HFF-Myc (cell line): ENCODE results near the gene ARHGEF18.

Source experiments
- DNase-seq: peaks from one replicate; pipeline ENCODE4 v3.0.0-alpha.2; 2011; ENCODE audit warnings: low read depth; ENCODE audit errors: extremely low read depth
- H3K4me3 ChIP-seq: replicated peaks from 2 replicates; pipeline ENCODE4 v1.5.1; 2011; ENCODE audit warnings: low read depth, mild to moderate bottlenecking, control low read depth, low read length
- TF ChIP-seq, protein P1 (sequence below): IDR thresholded peaks from 2 replicates; pipeline ENCODE4 v1.5.1; 2012; ENCODE audit warnings: mild to moderate bottlenecking, low read depth, low read length, control low read depth; ENCODE audit errors: missing control alignments

The ARHGEF18 gene

GRCh38 chr19:7370546-7370945 lies 21.8 kb downstream of the ARHGEF18 start:
- H3K4me3 ChIP-seq, result no peak overlapping the region
- TF ChIP-seq, protein P1, sequence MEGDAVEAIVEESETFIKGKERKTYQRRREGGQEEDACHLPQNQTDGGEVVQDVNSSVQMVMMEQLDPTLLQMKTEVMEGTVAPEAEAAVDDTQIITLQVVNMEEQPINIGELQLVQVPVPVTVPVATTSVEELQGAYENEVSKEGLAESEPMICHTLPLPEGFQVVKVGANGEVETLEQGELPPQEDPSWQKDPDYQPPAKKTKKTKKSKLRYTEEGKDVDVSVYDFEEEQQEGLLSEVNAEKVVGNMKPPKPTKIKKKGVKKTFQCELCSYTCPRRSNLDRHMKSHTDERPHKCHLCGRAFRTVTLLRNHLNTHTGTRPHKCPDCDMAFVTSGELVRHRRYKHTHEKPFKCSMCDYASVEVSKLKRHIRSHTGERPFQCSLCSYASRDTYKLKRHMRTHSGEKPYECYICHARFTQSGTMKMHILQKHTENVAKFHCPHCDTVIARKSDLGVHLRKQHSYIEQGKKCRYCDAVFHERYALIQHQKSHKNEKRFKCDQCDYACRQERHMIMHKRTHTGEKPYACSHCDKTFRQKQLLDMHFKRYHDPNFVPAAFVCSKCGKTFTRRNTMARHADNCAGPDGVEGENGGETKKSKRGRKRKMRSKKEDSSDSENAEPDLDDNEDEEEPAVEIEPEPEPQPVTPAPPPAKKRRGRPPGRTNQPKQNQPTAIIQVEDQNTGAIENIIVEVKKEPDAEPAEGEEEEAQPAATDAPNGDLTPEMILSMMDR, result no peak
- DNase-seq, result no peak

- TF ChIP-seq, protein P1, result no peak
- no peak overlapping the region for H3K4me3 ChIP-seq
- no peak for DNase-seq
Measured at GRCh38 chr19:7371001-7371400, 22.3 kb downstream of the ARHGEF18 start.

GRCh38 chr19:7372810-7373209 lies 24.1 kb downstream of the ARHGEF18 start:
- no peak for DNase-seq
- TF ChIP-seq, protein P1, result no peak
- H3K4me3 ChIP-seq, result no peak overlapping the region

GRCh38 chr19:7373862-7374261 lies 25.1 kb downstream of the ARHGEF18 start:
- no peak for DNase-seq
- TF ChIP-seq, protein P1, result no peak
- no peak overlapping the region for H3K4me3 ChIP-seq

- DNase-seq, result no peak
- TF ChIP-seq, protein P1, result no peak
- H3K4me3 ChIP-seq, result no peak overlapping the region
Measured at GRCh38 chr19:7376151-7376852, 27.6 kb downstream of the ARHGEF18 start.

DNA sequence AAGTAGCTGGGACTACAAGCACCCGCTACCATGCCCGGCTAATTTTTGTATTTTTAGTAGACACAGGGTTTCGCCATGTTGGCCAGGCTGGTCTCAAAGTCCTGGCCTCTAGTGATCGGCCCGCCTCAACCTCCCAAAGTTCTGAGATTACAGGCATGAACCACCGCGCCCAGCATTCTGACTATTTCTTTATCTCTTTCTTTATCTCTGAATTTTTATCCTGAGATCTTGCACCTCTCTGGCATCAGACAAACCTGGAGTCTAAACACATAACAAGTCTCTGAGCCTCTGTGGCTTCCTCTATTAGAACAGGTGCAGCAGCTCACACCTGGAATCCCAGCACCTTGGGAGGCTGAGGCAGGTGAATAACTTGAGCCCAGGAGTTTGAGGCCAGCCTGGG lies 28.5 kb downstream of the ARHGEF18 start:
- TF ChIP-seq, protein P1, result no peak
- H3K4me3 ChIP-seq, result no peak overlapping the region
- no peak for DNase-seq

GRCh38 chr19:7381073-7381390 lies 32.3 kb downstream of the ARHGEF18 start:
- TF ChIP-seq, protein P1, result no peak
- no peak for DNase-seq
- no peak overlapping the region for H3K4me3 ChIP-seq
